ENCODE measurements around the gene COL11A2.

COL11A2 gene

DNA sequence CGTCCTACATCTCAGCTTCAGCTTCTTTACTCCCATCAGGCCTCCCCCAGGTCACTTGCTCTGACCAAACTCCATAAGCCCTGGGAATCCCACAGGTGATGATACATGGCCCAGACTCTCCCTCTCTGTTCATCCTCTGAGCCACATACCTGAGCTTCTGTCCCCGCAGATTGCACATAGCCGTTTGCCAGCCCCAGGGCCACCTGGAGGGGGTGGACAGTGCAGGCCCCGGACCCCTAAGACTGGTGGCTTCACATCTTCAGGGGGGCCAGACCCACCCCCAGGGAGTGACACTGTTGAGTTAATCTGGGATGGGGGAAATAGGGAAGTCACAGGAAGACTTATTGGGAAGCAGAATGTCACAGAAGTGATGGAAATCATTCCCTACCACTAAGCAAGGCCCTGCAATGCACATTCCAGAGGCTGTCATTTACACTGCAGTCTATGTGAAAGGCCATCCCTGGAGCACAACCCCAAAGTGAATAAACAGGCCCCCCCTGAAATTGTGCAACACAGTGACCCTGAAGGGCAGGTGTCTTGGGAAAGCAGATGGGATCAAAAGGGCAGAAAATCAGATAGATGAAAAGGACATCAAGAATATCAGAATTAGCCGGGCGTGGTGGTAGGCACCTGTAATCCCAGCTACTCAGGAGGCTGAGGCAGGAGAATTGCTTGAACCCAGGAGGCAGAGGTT, 6.0 kb upstream of the COL11A2 start:
- Histone ChIP-seq H3K27me3 (ENCODE audit: insufficient read depth, low read depth, severe bottlenecking) (no peaks in the 10 kb centered on the region), H3K4me3 (ENCODE audit: low read depth, low read length) (no peak overlapping the region), H3K36me3 (peaks cover 72% of the 10 kb centered on the region), H3K27ac (no peak overlapping the region), H3K9me3 (ENCODE audit: severe bottlenecking) (no peaks in the 10 kb centered on the region)
- no peak for DNase-seq
- TF ChIP-seq, protein P1, sequence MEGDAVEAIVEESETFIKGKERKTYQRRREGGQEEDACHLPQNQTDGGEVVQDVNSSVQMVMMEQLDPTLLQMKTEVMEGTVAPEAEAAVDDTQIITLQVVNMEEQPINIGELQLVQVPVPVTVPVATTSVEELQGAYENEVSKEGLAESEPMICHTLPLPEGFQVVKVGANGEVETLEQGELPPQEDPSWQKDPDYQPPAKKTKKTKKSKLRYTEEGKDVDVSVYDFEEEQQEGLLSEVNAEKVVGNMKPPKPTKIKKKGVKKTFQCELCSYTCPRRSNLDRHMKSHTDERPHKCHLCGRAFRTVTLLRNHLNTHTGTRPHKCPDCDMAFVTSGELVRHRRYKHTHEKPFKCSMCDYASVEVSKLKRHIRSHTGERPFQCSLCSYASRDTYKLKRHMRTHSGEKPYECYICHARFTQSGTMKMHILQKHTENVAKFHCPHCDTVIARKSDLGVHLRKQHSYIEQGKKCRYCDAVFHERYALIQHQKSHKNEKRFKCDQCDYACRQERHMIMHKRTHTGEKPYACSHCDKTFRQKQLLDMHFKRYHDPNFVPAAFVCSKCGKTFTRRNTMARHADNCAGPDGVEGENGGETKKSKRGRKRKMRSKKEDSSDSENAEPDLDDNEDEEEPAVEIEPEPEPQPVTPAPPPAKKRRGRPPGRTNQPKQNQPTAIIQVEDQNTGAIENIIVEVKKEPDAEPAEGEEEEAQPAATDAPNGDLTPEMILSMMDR (IDR thresholded peaks at IDR 0.05; ENCODE audit: low read depth, low read length): no peak

DNA sequence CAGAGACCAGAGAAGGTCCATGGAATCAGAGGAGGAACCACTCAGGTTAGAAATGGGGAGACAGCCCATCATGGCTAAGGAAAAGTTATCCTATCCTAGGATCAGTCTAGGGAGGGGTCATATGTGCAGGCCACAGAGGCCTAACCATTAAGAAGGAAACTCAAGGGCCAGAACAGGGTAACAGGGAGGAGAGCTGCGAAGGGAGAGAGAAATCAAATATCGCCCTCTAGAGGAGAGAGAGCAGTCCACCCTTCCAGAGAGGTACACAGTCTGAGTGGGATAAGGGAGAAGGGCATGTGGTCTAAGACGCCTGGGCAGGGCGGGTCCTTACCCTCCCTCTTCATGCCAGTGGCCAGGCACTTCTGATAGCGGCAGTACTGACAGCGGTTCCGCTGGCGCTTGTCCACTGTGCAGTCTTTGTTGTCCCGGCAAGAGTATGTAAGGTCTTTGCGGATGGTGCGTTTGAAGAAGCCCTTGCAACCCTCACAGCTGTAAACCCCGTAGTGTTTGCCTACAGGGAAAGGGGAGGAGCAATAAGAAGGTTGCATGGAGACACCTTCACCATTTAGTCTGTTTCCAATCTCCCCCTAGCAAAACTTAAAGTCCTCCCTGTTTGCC, 5.3 kb upstream of the COL11A2 start:
- Histone ChIP-seq H3K27ac (0 out of 2 replicates have a peak overlapping the region, but pooled peaks have one; percentile 4), H3K4me3 (ENCODE audit: low read depth, low read length) (no peak overlapping the region), H3K9me3 (ENCODE audit: severe bottlenecking) (no peaks in the 10 kb centered on the region), H3K27me3 (ENCODE audit: insufficient read depth, low read depth, severe bottlenecking) (no peaks in the 10 kb centered on the region), H3K36me3 (peaks cover 64% of the 10 kb centered on the region)
- TF ChIP-seq, protein P1 (IDR thresholded peaks at IDR 0.05; ENCODE audit: low read depth, low read length): peak; percentile 97
- DNase-seq: peak; percentile 81

DNA sequence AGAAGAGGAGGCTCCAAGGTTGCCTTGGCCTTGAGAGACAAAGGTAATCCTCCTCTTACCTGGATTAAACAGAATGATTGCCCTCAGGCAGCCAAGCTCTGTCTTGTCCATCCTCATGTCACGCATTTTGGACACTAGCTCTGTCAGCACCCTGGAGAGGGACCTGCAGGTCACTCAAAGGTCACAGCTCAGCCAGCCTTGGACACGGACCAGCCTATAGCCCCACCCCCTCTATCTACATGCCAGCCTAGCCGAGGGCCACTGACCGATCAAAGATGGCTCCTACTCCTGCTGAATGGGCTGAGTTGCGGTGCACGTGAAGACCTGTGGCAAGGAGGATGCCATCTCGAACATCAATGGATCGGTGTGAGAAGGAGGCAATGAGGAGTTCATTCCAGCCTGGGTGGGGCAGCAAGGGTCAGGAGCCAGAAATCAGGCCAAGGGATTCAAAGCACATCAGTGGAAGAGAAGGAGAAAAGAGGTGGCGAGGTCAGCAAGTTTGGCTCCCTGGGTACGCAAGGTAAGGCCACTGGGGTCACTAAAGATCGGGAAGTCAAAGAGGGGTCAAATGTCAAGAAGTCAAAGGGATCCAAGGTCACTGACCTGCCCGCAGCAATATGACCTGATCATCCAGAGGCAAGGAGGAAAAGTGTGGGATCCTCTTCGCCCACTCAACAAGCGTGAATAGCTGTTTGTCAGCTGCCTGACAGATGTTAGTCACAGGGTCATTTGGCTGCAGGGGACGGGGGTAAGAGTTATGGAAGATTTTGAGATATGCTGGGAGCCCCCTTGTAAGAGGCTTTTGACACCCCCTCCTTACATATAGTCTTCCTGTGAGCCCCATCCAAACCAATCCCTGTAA, 3.3 kb upstream of the COL11A2 start:
- Histone ChIP-seq H3K9me3 (ENCODE audit: severe bottlenecking) (no peaks in the 10 kb centered on the region), H3K27ac (no peak overlapping the region), H3K27me3 (ENCODE audit: insufficient read depth, low read depth, severe bottlenecking) (no peaks in the 10 kb centered on the region), H3K4me3 (ENCODE audit: low read depth, low read length) (no peak overlapping the region), H3K36me3 (peaks cover 51% of the 10 kb centered on the region)
- DNase-seq: no peak
- TF ChIP-seq, protein P1 (IDR thresholded peaks at IDR 0.05; ENCODE audit: low read depth, low read length): no peak

DNA sequence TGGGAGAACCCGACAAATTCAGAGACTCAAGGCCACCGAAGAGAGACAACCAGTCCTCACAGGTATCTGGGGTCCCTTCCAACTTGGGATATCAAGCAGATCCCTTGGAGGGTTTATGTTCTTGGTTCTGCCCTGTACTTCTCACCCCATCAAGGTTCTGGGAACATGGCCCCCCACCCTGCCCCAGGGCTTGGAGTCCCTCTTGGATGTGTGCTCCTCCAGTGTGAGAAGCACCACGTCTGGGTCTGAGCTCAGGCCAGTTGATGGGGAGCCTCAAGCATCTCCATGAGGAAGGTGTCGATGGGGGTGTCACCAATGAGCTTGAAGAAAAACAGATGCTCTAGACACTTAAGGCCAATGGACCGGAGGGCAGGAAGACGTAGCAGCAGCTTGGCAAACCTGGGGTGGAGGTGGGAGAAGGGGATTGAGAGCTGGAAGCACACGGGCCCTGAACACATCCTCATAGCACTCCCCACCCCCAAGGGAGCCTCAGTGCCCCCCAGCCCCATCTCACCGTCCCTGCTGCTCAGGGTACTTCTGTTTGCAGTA, 2.2 kb upstream of the COL11A2 start:
- TF ChIP-seq, protein P1 (IDR thresholded peaks at IDR 0.05; ENCODE audit: low read depth, low read length): no peak
- Histone ChIP-seq H3K36me3 (peaks cover 47% of the 10 kb centered on the region), H3K27me3 (ENCODE audit: insufficient read depth, low read depth, severe bottlenecking) (no peaks in the 10 kb centered on the region), H3K27ac (no peak overlapping the region), H3K4me3 (ENCODE audit: low read depth, low read length) (no peak overlapping the region), H3K9me3 (ENCODE audit: severe bottlenecking) (no peaks in the 10 kb centered on the region)
- no peak for DNase-seq

DNA sequence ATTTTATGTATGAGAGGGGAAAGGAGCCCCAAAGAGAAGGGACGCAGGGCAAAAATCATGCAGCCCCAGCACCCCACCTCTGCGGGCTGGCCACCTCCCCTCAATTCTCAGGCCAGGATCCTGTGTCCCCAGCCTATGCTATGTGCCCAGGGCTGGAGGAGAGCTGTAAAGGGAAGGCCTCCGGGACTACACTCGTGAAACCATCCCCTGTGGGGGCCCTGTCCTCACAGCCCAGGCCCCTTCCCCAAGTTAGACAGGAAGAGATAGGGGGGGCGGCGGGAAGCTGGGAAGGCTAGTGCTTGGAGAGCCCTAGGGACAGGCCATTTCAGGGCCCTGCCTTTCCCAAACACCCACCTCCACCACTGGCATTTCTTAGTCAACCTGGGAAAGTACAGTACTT, 1.4 kb upstream of the COL11A2 start:
- H3K4me3 ChIP-seq (ENCODE audit: low read depth, low read length): no peak overlapping the region
- DNase-seq: no peak
- no peaks in the 10 kb centered on the region for H3K27me3 ChIP-seq (ENCODE audit: insufficient read depth, low read depth, severe bottlenecking)
- TF ChIP-seq, protein P1 (IDR thresholded peaks at IDR 0.05; ENCODE audit: low read depth, low read length): no peak
- peaks cover 47% of the 10 kb centered on the region for H3K36me3 ChIP-seq
- H3K27ac ChIP-seq: no peak overlapping the region
- H3K9me3 ChIP-seq (ENCODE audit: severe bottlenecking): no peaks in the 10 kb centered on the region
